K562 (cell line): ENCODE data around the gene MFSD6L. TPM values are rescaled to one million over a fixed set of nuclear protein-coding genes. Genes with fewer than 3 reads are reported as not detected.

ENCODE experiments used
- ATAC-seq: fragments of 200-7000 bp; cut with Tn5 transposase; 3 replicates; pipeline ENCODE4 v1.9.1; 2020; ENCODE audit warnings: moderate library complexity
- BruUV-seq: library from RNA; stranded (reverse); fragments of 400-500 nt; replicated peaks from 2 replicates; lab custom pipeline; 2021; lab: Mats Ljungman, UMichigan
- CTCF ChIA-PET: fragments of 300-600 bp; formaldehyde crosslinking; extraction: SDS; loops from one replicate; lab custom pipeline; 2021; ENCODE audit warnings: low intra/inter-chr PET ratio; lab: Yijun Ruan, JAX
- POLR2A ChIA-PET: fragments of 300-600, 350-650 bp; sonication (Branson Sonifier 250); formaldehyde crosslinking; extraction: SDS; loops from one replicate; lab custom pipeline; 2021; ENCODE audit warnings: antibody characterized with exemption, inconsistent platforms; lab: Yijun Ruan, JAX
- DNase-seq, 4 experiments: peaks; one replicate each; pipeline versions ENCODE4 v3.0.0 to v3.0.0-alpha.2; 2011 to 2018; ENCODE audit warnings: low spot score in 3 of 4, mixed read lengths in 3 of 4; ENCODE audit errors: extremely low read depth in 1 of 4
- FAIRE-seq: peaks from 2 replicates; lab custom pipeline; 2011; peaks lifted over from hg19 to GRCh38; lab: Jason Lieb, UNC
- H2AFZ ChIP-seq: 2 replicates; pipeline ENCODE4 v1.6.0; 2011; ENCODE audit warnings: low read depth, low read length, control low read depth, inconsistent platforms
- H3K27ac ChIP-seq: fragments of 200-600 bp; 3 replicates; pipeline ENCODE4 v1.8.0; 2011; ENCODE audit warnings: low read depth, mild to moderate bottlenecking, control low read depth, inconsistent platforms, low read length, moderate library complexity, mixed read lengths; ENCODE audit errors: extremely low read depth
- H3K27me3 ChIP-seq, 2 experiments: fragments of 300-600 bp in 1 of 2; 2 replicates in 1 of 2; 3 replicates in 1 of 2; pipeline versions ENCODE4 v1.6.0 to v1.8.0; 2011; ENCODE audit warnings: inconsistent platforms in 2 of 2, low read length in 2 of 2, mild to moderate bottlenecking in 1 of 2, mixed read lengths in 1 of 2, moderate library complexity in 1 of 2; ENCODE audit not compliant: control insufficient read depth in 2 of 2, insufficient read depth in 2 of 2
- H3K36me3 ChIP-seq: fragments of 300-600 bp; 3 replicates; pipeline ENCODE4 v1.8.0; 2011; ENCODE audit warnings: mild to moderate bottlenecking, low read length, inconsistent platforms; ENCODE audit not compliant: control insufficient read depth, insufficient read depth
- H3K4me1 ChIP-seq, 2 experiments: fragments of 200-600 bp in 1 of 2; replicated peaks in 1 of 2; 2 replicates in 1 of 2; 3 replicates in 1 of 2; pipeline versions ENCODE4 v1.5.1 to v1.8.0; 2011; ENCODE audit warnings: inconsistent platforms in 2 of 2, low read length in 2 of 2, mild to moderate bottlenecking in 1 of 2, mixed read lengths in 1 of 2, moderate library complexity in 1 of 2; ENCODE audit not compliant: control insufficient read depth in 2 of 2, insufficient read depth in 2 of 2
- H3K4me2 ChIP-seq: 2 replicates; pipeline ENCODE4 v1.6.1; 2011; ENCODE audit warnings: low read length, control low read depth, inconsistent platforms, mixed read lengths; ENCODE audit not compliant: insufficient read depth
- H3K4me3 ChIP-seq: fragments of 200-600 bp; sonication (generic), shearing (Covaris generic); 2 replicates; pipeline ENCODE4 v1.5.1; 2016; ENCODE audit warnings: control low read depth, inconsistent platforms
- H3K79me2 ChIP-seq: fragments of 200-600 bp; 3 replicates; pipeline ENCODE4 v1.8.0; 2011; ENCODE audit warnings: low read length, inconsistent platforms; ENCODE audit not compliant: control insufficient read depth, insufficient read depth
- H3K9ac ChIP-seq, 2 experiments: 2 replicates each; pipeline versions ENCODE4 v1.6.0 to v1.6.1; 2011; ENCODE audit warnings: low read depth in 2 of 2, low read length in 2 of 2, control low read depth in 1 of 2, inconsistent platforms in 1 of 2, mild to moderate bottlenecking in 1 of 2, mixed read lengths in 1 of 2; ENCODE audit not compliant: insufficient read depth in 1 of 2
- H3K9me1 ChIP-seq: one replicate; pipeline ENCODE4 v1.6.0; 2011; ENCODE audit warnings: inconsistent platforms, mild to moderate bottlenecking, low read length, moderate library complexity; ENCODE audit not compliant: control insufficient read depth, insufficient read depth
- H3K9me3 ChIP-seq: replicated peaks from 2 replicates; pipeline ENCODE4 v1.5.1; 2011; ENCODE audit warnings: low read depth, low read length, inconsistent platforms; ENCODE audit not compliant: control insufficient read depth, insufficient read depth
- H4K20me1 ChIP-seq: replicated peaks from 2 replicates; pipeline ENCODE4 v1.6.1; 2011; ENCODE audit warnings: low read length, inconsistent platforms, mixed read lengths; ENCODE audit not compliant: control insufficient read depth, insufficient read depth
- WGBS: fragments of 100-300 bp; shearing (Covaris generic); methylation state at CpG from one replicate; pipeline ENCODE4 v1.1.6; 2016; ENCODE audit warnings: low coverage, mixed read lengths; ENCODE audit not compliant: insufficient coverage; ENCODE audit errors: missing lambda C conversion rate; 5-methylcytosine and 5-hydroxymethylcytosine counted together
- in situ Hi-C: fragments of 300-500 bp; cut with MboI; formaldehyde crosslinking; loops from 4 replicates; pipeline ENCODE4 v1.15.0; 2018; ENCODE audit warnings: inconsistent platforms, mixed read lengths
- intact Hi-C: fragments of 100-400 bp; cut with micrococcal nuclease; formaldehyde crosslinking; loops from 2 replicates; pipeline ENCODE4 v1.14.2; 2022
- polyA plus RNA-seq, 8 experiments: library from polyadenylated mRNA; depleted of rRNA in 4 of 8; stranded (reverse) in 5 of 8; unstranded in 3 of 8; fragments of >200 nt; fragmentation: Nextera tagmentation in 2 of 8; fragmentation: Illumina TruSeq in 1 of 8; extraction: Ambion mirVana in 2 of 8; extraction: Trizol in 1 of 8; gene quantifications; 2 replicates each; pipeline versions ENCODE4 v1.2.1 to v1.2.3, GENCODE V29; 2011 to 2014; ENCODE audit warnings: inconsistent platforms in 1 of 8, missing spikeins in 1 of 8
- total RNA-seq, 7 experiments: library from RNA; depleted of rRNA in 6 of 7; stranded (reverse); fragments of >200 nt in 6 of 7; fragmentation: Illumina TruSeq in 2 of 7; extraction: Trizol in 2 of 7; gene quantifications; 2 replicates each; pipeline versions ENCODE4 v1.2.1 to v1.2.3, GENCODE V29; 2011 to 2021; ENCODE audit warnings: low replicate concordance in 1 of 7
- TF ChIP-seq, protein P1 (sequence below), 2 experiments: fragments of 450-650 bp in 1 of 2; sonication (generic) in 1 of 2; formaldehyde crosslinking in 1 of 2; IDR thresholded peaks in 1 of 2; conservative IDR thresholded peaks in 1 of 2; 2 replicates each; pipeline versions ENCODE4 v1.6.1 to v1.8.1; 2016 to 2023; ENCODE audit warnings: mild to moderate bottlenecking in 2 of 2, moderate library complexity in 2 of 2, inconsistent platforms in 1 of 2, missing genetic modification reagents in 1 of 2
- TF ChIP-seq, protein P2 (sequence below), 2 experiments: fragments of 450-650 bp in 1 of 2; sonication (generic) in 1 of 2; formaldehyde crosslinking; conservative IDR thresholded peaks; 2 replicates each; pipeline versions ENCODE4 v1.4.0 to v1.8.1; 2020 to 2022; ENCODE audit warnings: mild to moderate bottlenecking in 1 of 2, missing genetic modification reagents in 1 of 2

MFSD6L gene
- total and polyA plus RNA-seq, 9 of the 15 experiments (the other 6 are each of a cell fraction or from before 2014, with no cell fraction given) = not detected

DNA sequence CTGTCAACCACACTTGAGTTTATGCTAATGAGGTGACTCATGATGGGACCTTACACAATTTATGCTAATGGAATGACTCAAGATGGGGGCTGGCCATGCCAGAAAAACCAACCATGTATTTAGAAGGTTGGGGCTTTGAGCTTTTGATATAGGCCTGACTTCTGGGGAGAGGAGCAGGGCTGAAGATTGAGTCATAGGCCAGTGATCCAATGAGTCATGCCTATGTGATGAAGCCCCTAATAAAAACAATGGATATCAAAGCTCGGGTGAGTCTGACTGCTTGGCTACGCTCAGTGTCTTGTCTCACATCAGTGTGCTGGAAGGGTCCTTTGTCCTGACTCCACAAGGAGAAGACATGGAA, 7.3 kb downstream of the MFSD6L start:
- no peak overlapping the region for H3K27ac ChIP-seq
- ATAC-seq = no peak
- FAIRE-seq = no peak
- BruUV-seq = no TSS peak
- no peaks in the 10 kb centered on the region for H3K79me2 ChIP-seq
- intact Hi-C loops = no loop called here
- CTCF ChIA-PET = no interaction called here
- H3K9me1 ChIP-seq = no peaks in the 10 kb centered on the region
- H2AFZ ChIP-seq = no peak overlapping the region
- no peak overlapping the region for H3K4me3 ChIP-seq
- TF ChIP-seq, protein P1, sequence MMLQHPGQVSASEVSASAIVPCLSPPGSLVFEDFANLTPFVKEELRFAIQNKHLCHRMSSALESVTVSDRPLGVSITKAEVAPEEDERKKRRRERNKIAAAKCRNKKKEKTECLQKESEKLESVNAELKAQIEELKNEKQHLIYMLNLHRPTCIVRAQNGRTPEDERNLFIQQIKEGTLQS (IDR thresholded peaks at IDR 0.05) = peak; percentile 42
- TF ChIP-seq, protein P1 (CRISPR knock-in tag; conservative IDR thresholded peaks at IDR 0.05) = no peak
- TF ChIP-seq, protein P2, sequence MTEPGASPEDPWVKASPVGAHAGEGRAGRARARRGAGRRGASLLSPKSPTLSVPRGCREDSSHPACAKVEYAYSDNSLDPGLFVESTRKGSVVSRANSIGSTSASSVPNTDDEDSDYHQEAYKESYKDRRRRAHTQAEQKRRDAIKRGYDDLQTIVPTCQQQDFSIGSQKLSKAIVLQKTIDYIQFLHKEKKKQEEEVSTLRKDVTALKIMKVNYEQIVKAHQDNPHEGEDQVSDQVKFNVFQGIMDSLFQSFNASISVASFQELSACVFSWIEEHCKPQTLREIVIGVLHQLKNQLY (CRISPR knock-in tag; conservative IDR thresholded peaks at IDR 0.05) = no peak
- TF ChIP-seq, all 486 proteins: peak for 1
- POLR2A ChIA-PET = no interaction called here
- in situ Hi-C loops = loop anchor here (25.0 kb wide), 1 partner anchor 730 kb away; no protein-coding TSS in a partner anchor
- peaks cover 11 to 12% of the 10 kb centered on the region in 2 experiments; a peak in 4 of 5 replicates for H3K27me3 ChIP-seq
- H3K36me3 ChIP-seq = no peaks in the 10 kb centered on the region
- H3K4me2 ChIP-seq = no peak overlapping the region
- WGBS = 0% methylated on average over 2 of the region's 2 CpGs
- no peak overlapping the region for H3K9ac ChIP-seq
- H3K4me1 ChIP-seq = no peaks in the 10 kb centered on the region
- DNase-seq = peak in 2 of 4 experiments; percentile 12
- no peaks in the 10 kb centered on the region for H3K9me3 ChIP-seq
- no peaks in the 10 kb centered on the region for H4K20me1 ChIP-seq
